NT2/D1 (cell line): Measurements from ENCODE around the gene HECTD3.

Experiments used
- SUZ12 ChIP-seq: IDR thresholded peaks from 2 replicates; pipeline ENCODE4 v1.6.1; 2011; ENCODE audit not compliant: insufficient read length, insufficient read depth; ENCODE audit errors: extremely low read depth
- YY1 ChIP-seq: IDR thresholded peaks from 2 replicates; pipeline ENCODE4 v1.6.1; 2011; ENCODE audit not compliant: insufficient read length, insufficient read depth

- TF ChIP-seq YY1, result no peak
- TF ChIP-seq SUZ12, result no peak
Measured at GRCh38 chr1:44985747-44986359, 25.3 kb downstream of the HECTD3 start.
